ENCODE results near the gene E2F6. TPM values are rescaled to one million over a fixed set of nuclear protein-coding genes. Genes with fewer than 3 reads are reported as not detected.

The E2F6 gene
- total RNA-seq, 1 donor from 2014 or later: 12.0 TPM

DNA sequence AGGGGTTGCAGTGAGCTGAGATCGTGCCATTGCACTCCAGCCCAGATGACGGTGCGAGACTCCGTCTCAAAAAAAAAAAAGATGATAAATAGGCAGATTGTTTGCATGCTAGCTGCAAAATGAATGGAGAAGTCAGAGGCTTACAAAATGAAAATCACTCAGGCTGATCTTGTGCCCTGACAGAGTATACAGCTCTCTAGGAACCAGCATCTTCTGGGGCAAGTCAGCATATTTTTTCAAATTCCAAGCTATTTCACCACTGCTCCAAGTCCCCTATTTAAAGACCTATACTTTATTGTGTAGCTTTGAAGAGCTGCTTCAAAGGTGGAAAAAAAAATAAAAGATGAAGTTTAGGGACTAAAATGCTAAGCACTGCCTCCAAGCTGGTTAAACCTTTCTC lies 6.1 kb downstream of the E2F6 start:
- intact Hi-C loops (cut with micrococcal nuclease): loop anchor here (10.0 kb wide), 1 partner anchor 1255 kb away; the partner anchor contains the start of gene TRIB2

DNA sequence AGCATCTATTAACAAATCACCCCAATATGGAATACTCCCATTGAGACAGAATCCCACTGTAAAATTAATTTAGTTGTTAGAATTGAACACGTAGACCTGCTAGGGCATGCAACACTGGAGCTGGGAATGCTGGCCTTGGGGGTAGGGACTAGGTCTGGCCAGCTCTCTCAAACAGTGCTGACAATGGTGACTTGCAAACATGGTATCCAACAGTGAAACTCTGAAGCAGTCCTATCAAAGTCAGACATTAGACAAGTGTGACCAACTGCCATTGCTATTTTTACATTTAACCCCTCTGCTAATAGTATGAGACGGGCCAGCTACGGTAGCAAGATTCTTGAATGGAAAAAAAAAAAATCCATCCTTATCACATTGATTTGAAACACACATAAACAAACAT lies 7.2 kb downstream of the E2F6 start:
- intact Hi-C loops (cut with micrococcal nuclease): no loop called here

DNA sequence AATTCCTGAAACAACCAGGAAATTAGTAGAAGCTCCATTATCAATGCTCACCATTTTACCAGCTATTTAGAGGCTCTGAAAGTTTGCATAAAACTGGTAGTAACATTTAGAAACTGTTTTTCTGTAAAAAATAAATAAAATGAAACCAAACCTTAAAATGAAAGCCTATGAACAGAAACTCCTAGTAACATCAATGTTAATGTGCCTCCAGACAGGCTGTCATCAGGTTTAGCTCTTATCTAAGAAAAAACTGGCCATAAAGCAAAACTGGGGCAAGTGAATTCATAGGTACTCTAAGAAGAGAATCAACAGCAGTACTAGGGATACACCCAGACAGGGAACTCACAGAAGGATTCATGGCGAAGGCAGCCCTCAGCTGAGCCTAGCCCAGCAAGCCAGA lies 8.0 kb downstream of the E2F6 start:
- intact Hi-C loops (cut with micrococcal nuclease): no loop called here

DNA sequence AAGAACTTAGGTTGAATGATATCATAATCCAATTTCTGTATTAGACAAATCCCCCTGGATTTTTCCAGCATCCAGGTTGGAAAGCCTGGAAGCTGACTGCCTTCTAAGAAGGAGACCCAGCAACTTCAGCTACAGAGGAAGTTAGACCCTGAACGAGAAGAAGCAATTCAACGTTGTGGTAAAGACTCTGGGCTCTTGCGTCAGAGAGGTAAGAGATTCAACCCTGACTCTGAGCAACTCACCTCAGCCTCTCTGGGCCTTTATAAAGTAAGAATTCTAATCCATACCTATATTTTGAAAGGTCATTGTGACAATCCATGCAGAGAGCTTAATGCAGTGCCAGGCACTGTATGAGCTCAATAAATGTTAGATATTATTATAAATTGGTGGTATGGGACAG lies 9.7 kb downstream of the E2F6 start:
- intact Hi-C loops (cut with micrococcal nuclease): no loop called here

DNA sequence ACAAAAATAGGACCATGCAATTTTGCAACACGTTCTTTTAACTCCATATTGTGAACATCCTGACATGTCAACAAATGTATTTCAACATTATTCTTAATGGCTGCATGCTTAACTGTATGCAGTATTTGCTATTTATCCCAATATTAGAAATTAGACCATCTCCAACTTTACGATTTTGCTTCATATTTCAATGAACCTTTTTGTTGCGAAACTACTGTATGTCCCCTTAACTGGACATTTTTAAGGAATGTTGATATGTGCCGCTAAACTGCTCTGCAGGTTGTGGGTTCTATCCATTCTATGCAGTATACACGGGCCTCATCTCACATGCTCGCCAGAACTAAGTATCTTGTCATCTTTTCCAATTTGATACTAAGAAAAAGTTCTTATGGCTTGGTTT lies 11.1 kb downstream of the E2F6 start:
- intact Hi-C loops (cut with micrococcal nuclease): no loop called here

DNA sequence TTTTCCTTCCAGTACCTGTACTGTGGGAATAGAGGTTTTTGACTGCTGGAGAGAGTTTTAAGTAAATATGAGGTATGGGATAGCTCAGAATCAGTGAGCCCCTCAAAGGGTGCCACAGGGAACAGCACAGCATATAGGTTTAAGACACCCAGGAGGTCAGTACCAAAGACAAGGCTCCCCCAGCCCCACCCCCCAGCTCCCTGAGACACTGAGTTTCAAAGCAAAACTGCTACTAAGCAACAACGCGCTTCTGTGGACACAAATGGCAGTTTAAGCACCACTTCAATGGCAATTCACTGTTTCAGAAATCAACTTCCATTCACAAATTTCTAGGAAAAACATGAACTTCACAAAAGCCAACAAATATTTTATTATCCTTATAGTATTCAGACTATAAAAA lies 15.2 kb downstream of the E2F6 start:
- intact Hi-C loops (cut with micrococcal nuclease): no loop called here

DNA sequence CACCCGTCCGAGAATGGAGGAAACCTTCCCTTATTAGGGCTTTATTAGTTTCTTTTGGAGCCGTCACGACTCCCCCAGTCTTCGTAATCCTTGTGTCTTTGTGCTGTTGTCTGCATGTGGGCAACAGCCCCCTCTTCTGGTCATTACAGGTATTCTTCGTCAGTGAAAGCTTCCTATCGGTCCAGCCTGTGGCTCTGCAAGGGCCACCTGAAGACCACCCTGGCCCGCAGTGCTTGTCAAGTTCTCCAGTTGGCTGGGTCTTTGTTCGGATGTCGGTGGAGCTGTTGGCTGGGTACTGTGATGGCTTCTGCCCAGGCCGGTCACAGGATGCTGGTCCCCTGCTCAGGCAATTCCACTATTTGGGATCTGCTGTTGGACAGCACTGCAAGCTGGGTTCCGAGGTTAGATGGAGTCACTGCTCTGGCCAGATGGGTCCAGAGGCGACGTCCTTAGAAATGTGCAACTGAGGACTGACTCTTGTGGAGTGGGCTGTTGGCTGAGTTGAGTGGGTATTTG lies 19.2 kb downstream of the E2F6 start:
- intact Hi-C loops (cut with micrococcal nuclease): loop anchor here (1.0 to 5.0 kb wide), 5 partner anchors 99 to 611 kb away; partner anchors contain the start of gene SLC66A3

DNA sequence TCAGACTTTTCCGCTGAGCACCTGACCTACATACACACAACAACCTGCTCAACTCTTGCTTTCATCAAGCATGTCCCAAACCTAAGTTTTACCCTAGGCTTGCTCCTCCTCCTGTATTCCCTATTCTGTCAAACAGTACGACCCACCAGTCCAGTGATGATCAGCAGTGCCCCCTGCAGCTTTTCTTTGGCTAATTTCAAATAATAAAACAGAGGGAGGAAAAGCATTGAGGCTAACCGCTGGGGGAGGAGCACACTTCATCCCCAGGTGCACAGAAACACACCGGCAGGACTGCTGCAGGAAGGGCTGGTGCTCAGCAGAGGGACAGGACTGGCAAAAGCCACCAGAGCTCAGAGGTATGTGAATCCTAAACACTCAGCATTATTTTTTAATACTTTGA lies 21.2 kb downstream of the E2F6 start:
- intact Hi-C loops (cut with micrococcal nuclease): loop anchor here (5.0 kb wide), 1 partner anchor 97 kb away; no protein-coding TSS in a partner anchor

DNA sequence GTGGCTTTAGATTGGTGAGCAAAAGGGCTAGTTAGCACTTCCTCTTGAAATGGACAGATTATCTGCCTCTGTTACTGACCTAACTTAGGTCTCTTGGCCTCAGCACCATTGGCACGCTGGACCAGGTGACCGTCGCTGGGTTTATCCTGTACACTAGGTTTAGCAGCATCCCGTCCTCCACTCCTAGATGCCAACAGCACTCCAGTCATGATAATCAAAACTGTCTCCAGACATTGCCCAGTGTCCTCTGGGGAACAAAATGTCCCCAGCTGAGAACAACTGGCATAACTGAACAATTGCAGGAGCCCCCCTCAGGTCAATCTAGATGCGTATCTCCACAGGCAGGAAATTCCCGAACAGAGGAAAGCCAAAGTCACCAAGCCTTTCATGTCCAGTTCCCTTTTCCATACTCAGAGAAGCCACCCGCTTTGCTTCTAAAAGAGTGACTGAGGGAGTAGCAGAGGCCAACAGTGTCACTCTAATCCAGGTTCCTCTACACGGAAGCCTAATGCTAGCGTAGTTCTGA lies 27.3 kb downstream of the E2F6 start:
- intact Hi-C loops (cut with micrococcal nuclease): no loop called here

DNA sequence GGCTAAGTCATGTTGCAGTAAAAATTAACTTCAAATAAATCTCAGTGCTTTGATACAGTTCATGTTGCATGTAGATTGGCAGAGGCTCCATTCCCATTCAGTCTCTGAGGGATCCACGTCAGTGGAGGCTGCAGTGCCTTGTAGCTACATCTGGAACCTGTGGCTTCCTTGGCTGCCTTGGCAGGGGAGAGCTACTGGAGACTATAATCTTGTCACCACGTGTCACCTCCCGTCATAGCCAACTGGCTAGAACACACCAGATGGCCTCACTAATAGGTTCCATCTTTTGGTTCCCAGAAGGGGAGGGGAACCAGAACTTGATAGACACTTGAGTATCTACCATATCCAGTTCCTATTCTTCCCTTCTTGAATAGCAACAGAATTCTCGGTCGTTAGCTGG lies 28.4 kb downstream of the E2F6 start:
- intact Hi-C loops (cut with micrococcal nuclease): no loop called here

DNA sequence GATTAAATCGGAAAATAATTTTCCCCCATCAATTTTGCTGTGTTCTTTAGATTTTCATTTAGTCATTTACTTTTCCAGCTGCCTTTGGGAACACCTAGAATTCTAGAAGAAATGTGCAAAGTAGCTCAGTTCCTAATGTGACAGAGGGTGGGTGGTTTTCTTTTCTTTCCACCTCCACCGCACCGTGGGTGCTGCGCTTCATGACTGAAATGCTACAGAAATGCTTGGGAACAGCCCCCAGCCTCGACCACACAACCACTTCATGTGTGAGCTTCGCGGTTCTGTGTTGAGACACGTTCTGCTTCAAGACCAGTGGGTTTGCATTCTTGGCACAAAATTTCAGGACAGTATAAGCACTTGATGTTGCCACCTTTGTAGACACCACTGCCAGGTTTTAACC lies 30.9 kb downstream of the E2F6 start:
- intact Hi-C loops (cut with micrococcal nuclease): no loop called here

DNA sequence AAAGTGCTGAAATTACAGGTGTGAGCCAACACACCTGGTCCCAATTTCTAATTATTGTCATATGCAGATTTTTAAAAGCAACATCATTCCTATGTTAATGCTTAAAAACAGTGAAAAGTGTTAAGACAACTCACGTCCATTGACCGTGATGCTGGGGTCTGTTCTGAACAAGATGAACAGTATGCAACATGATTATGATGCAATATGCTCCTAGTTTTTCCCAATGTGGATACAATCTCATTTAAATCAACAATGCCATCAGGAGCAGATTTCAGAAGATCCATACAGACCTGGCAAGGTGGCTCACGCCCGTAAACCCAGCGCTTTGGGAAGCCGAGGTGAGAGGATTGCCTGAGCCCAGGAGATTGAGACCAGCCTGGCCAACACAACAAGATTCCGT lies 31.5 kb downstream of the E2F6 start:
- intact Hi-C loops (cut with micrococcal nuclease): no loop called here

DNA sequence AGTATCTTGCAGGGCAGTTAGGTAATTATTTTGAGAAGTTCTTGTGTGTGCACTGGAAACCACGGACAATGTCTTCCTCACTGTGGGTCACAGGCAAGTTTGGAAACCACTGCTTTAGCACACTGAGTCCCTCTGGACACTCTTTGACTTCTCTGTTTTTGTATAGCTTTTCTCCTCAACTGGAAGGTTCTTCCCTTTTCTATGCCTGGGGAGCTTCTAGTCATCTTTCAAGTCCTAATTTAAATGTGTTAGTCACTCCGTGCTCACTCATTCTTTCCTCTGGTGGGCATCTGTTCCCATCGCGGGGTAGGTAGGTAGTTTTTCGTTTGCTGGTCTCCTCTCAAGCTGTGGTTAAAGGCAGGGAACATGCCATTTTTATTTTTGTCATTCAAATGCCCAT lies 32.1 kb downstream of the E2F6 start:
- intact Hi-C loops (cut with micrococcal nuclease): no loop called here

DNA sequence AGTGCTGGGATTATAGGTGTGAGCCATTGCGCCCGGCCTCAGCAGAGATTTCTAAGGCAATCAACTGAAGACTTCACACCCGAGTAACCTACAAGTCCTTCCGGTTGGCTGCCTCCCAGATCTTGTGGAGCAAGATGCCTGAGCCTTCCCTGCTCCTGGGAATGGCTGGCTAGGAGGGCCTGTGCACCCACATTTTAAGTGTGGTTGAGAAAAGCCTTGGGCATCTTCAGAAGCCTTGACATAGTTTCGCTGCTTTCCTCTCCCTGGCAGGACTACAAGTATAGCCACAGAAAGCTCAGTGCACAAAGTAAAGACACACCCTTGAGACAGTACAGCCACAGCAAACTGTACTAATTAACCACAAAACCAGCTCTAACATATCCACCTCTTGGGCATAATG lies 35.2 kb downstream of the E2F6 start:
- intact Hi-C loops (cut with micrococcal nuclease): no loop called here

DNA sequence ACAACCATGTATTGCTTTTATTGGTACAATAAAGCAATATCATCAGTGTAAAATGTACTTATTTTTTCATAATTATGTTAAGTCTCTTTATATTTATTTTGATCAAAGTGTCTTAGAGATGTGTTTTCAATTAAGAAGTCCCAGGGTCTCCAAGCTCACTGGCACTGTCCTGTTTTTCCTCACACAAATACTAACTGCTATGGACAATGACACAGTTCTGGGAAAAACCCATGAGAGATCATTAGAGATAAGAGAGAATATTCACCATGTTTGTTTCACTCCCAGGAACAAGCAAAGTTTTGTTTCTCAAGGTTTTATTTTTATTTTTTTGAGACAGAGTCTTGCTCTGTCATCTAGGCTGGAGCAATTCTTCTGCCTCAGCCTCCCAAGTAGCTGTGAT lies 38.7 kb downstream of the E2F6 start:
- intact Hi-C loops (cut with micrococcal nuclease): no loop called here

DNA sequence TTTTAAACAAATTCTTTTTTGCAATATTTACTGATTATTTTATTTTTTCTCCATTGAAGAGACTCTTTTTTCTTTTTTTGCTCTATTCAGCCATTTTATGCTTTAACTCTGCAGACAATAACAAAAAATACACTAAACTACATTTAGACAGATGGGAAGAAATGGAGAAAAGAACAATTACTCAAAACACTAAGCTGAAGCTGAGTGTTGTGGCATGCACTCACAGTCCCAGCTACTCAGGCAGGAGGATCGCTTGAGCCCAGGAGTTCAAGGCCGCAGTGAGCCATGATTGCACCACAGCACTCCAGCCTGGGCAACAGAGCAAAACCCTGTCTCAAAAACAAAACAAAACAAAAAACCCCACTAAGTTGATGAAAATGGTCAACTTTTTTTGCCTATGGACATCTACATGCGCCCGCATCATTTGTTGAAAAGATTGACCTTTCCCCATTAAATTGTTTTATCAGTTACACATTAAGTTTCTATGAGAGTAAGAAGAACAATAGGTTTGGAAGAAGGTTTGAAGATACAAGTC lies 43.0 kb downstream of the E2F6 start:
- intact Hi-C loops (cut with micrococcal nuclease): no loop called here

DNA sequence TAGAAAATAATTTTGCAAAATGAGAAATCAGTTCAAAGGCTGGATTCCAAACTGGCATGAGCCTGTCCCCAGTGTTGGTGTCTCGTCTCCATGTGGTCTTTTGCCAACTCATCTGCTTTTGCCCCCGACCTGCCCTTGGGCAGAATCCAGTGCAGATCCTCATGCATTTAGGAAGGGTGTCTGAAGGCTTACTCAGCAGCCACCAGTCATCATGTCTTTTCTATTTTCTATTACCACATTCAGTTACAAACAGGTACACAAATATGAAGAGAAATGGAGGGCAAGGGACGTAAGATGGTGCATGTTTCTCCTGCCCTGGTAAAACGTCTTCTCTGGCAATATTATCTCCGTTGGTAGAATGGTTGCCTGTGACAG lies 43.5 kb downstream of the E2F6 start:
- intact Hi-C loops (cut with micrococcal nuclease): no loop called here

DNA sequence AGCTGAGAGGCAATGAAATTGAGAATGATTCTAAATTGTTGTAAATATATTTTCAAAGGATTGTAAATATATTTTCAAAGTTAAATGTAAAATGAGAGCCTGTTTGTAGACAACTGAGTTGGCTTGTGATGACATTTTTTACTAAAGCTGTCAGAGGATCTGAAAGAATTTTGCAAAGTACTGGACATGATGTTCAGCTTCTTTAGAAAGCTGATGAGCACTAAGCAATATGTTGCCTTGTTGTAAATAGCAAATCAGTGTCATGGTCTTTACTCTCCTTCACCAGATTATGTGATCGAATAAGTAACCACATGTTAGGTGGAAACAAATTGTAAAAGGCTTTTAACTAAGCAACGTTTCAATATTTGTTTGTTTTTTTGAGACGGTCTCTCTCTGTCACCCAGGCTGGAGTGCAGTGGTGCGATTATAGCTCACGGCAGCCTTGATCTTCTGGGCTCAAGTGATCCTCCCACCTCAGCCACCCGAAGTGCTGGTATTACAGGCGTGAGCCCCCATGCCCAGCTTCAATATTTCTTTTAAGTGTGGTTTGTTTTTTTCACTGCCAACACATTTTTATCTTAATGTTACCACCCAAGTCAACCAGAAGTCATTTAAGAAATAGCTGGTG lies 44.0 kb downstream of the E2F6 start:
- intact Hi-C loops (cut with micrococcal nuclease): no loop called here

DNA sequence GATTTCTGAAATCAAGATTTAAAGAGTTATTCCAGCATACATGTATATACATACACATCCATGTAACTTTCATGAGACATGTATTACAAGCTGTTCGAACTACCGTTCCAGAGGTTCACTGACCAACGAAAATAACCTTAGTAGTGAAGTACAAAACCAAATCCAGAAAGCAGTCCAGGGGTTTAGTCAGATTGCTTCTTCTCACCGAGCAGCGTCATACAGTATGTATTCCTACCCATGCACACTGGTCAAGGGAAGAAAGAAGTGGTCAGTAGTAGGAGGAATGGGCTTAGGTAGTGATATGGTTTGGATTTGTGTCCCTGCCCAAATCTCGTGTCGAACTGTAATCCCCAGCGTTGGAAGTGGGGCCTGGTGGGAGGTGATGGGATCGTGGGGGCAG lies 45.3 kb downstream of the E2F6 start:
- intact Hi-C loops (cut with micrococcal nuclease): no loop called here

DNA sequence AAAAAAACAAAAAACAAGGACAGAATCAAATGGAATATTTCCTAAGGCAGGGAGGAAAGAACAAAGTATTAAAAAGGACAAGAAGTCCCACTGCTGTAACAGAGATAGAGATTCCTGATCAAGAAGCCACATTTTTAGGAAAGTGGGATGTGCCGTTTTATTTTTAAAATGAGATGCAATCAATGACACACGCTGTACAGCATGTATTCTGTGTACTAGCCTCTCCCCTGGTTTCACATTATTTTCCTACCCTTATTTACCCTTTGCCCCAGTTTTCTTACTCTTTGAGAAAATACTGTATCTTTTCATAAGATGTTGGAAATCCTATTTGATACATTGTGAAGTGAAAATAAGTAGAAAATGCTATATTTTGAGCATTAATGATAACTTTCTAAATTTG lies 45.8 kb downstream of the E2F6 start:
- intact Hi-C loops (cut with micrococcal nuclease): no loop called here

DNA sequence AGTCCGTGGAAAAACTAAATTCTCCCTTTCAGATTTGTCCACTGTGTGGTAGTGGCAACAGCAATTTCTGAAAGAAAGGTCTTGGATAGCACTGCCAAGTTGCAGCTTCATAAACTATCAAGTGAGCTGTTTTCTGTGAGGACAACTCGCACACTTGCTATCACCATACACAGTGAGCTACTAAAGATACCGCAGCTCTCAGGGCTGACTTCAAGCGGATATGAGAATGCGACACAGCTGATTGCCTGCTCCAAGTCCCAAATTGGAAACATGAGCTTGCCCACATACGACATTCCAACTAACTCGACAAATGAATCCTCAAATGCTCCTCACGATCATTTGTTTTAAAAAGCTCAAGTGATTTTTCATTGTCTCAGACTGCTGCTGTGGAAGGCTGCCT lies 46.2 kb downstream of the E2F6 start:
- intact Hi-C loops (cut with micrococcal nuclease): no loop called here

DNA sequence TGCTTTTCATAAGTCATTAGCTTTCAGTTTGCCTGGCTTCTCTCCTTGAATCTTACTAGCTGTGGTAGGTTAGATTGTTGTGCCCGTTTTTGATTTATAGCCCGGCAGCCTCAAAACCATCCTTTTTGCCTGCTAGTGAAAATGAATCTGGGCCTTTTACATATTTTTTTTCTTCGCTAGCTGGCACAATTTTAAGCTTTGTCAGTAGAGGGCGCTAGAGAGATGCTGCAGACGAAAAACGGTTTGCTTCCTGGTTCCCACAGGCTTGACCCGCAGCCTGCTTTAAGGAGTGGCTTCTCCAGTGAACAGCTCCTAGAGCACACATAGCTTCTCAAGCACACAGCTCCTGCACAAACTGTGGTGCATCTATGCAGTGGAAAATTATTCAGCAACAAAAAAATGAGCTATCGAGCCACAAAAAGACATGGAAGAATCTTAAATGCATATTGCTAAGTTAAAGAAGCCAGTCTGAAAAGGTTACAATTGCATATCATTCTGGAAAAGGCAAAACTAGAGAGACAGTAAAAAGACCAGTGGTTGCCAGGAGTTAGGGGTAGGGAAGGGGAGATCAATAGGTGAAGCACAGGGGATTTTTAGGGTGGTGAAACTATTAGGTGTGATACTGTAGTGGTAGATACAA lies 47.9 kb downstream of the E2F6 start:
- intact Hi-C loops (cut with micrococcal nuclease): no loop called here

DNA sequence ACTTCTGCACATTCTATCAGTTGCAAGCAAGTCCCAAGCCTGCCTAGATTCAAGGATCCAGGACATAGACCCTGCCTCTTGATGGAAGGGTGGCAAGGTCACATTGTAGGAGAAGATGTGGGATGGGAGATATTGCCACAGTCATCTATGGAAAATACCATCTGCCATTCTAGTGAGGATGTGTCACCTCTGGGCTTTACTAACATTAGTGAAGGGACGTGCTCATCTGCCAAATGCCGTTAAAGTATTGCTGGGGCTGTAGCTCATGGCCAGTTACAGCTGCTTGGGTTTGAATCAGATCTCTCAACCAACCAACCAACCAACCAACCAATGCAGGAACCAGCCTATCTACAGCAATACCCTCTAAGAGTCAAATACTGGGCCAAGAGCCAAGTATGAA lies 49.0 kb downstream of the E2F6 start:
- intact Hi-C loops (cut with micrococcal nuclease): no loop called here

Measured in T-helper 1 cell treated with Interleukin-12 subunit alpha and Interleukin-12 subunit beta and Interleukin-4 antibody, amounts not matched to agents 30 ng/mL and 1 ng/mL, for 36 hours (primary cell).